A673 (cell line): ENCODE results near the gene CCDC9B.

Experiments used
- EZH2 ChIP-seq: fragments of 200-600 bp; sonication (generic); IDR thresholded peaks from 2 replicates; pipeline ENCODE4 v1.6.1; 2017; ENCODE audit warnings: borderline replicate concordance, low read depth, mild to moderate bottlenecking, mixed read lengths, antibody characterized with exemption, low read length; ENCODE audit not compliant: poor library complexity, severe bottlenecking
- TF ChIP-seq, protein P1 (sequence below): fragments of 300-800, 200-600 bp; sonication (generic); conservative IDR thresholded peaks from 2 replicates; pipeline ENCODE4 v1.5.1; 2017; ENCODE audit warnings: low read depth, mild to moderate bottlenecking, antibody characterized with exemption, low read length, moderate library complexity, mixed read lengths

DNA sequence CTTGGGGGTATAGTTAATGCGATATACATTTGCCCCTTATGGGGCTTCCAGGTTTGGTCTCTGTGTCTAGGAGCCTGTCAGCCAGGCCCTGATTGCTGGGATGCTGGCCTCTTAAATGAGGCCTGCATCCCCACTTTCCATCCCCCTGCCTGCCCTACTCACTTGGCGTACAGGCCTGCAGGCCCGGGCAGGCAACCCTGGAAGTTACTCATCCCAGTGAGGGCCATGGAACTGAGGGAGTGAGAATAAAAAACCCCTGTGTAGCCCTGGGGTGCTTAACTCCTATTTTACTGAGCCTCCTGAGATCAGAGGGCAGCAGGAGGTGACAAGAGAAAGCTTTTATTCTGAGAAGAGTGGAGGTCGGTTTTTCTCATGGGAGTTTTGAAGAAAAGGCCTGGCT is 19.3 kb upstream of the CCDC9B start:
- TF ChIP-seq, protein P1, sequence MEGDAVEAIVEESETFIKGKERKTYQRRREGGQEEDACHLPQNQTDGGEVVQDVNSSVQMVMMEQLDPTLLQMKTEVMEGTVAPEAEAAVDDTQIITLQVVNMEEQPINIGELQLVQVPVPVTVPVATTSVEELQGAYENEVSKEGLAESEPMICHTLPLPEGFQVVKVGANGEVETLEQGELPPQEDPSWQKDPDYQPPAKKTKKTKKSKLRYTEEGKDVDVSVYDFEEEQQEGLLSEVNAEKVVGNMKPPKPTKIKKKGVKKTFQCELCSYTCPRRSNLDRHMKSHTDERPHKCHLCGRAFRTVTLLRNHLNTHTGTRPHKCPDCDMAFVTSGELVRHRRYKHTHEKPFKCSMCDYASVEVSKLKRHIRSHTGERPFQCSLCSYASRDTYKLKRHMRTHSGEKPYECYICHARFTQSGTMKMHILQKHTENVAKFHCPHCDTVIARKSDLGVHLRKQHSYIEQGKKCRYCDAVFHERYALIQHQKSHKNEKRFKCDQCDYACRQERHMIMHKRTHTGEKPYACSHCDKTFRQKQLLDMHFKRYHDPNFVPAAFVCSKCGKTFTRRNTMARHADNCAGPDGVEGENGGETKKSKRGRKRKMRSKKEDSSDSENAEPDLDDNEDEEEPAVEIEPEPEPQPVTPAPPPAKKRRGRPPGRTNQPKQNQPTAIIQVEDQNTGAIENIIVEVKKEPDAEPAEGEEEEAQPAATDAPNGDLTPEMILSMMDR, result no peak
- no peak for TF ChIP-seq EZH2
